ENCODE data around the gene EXD3. TPM values are rescaled to one million over a fixed set of nuclear protein-coding genes. Genes with fewer than 3 reads are reported as not detected.

Gene EXD3
- polyA plus RNA-seq, 2 of the 4 experiments (the other 2 are of a cell fraction): 3.4 to 4.5 TPM

DNA sequence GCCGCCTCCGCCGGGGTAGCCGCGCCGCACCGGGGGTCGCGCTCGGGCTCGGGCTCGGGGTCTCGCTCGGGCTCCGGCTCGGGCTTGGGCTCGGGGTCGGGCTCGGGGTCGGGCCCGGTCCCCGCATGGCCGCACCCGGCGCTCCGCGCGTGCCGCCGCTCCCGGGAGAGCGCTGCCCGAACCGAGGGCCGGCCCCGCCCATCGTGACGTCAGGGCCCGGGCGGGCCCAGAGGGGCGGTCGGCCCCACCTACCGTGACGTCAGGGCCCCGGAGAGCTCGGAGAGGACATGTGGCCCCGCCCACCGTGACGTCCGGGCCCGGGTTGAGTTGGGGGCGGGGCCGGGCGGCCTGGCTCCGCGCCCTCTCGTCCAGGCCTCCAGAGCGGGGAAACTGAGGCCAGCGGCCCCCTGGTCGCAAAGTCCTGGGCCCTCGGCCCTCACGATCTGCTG lies 36.2 kb upstream of the EXD3 start, which contains the start of gene NSMF:
Gene NSMF (minus strand): TSS at position 183 of the 449 bp plus-strand sequence. CDS start 232 bp downstream, outside the sequence.
- ChIA-PET POLR2A (interaction anchor here (0.6 to 1.0 kb wide), 6 partner anchors 14 to 182 kb away, joined by 3 to 7 read pairs (median 4); partner anchors contain the start of genes EXD3, NOXA1, NRARP and TOR4A), CTCF (interaction anchor here (0.6 to 1.7 kb wide), 5 partner anchors 11 to 47 kb away, joined by 3 to 4 read pairs (median 3); no protein-coding TSS in a partner anchor)
- Histone ChIP-seq H3K27ac (peak within 1 kb of the TSS; percentile 89 to 93), H3K9me3 (no peaks in the 10 kb centered on the region), H3K4me1 (peaks cover 38% of the 10 kb centered on the region), H3K4me2 (peak within 1 kb of the TSS; percentile 99), H3K4me3 (peak within 1 kb of the TSS; percentile 83)
- TF ChIP-seq RCOR1 (IDR thresholded peaks at IDR 0.05; ENCODE audit: low read depth, low read length) (no peak), ZSCAN20 (CRISPR knock-in tag; IDR thresholded peaks at IDR 0.05) (0 out of 2 replicates have a peak, but pooled peaks have one; percentile 42), RFX5 (IDR thresholded peaks at IDR 0.05) (peak; percentile 32; the same call in 1 of the 2 replicates), JUN (IDR thresholded peaks at IDR 0.05) (peak in 1 of 2 experiments; percentile 92; a peak in 3 of 5 replicates), FOSL2 (IDR thresholded peaks at IDR 0.05) (no peak), FOSL2 (CRISPR knock-in tag; IDR thresholded peaks at IDR 0.05) (peak; percentile 34; the same call in 1 of the 2 replicates), KDM1A (IDR thresholded peaks at IDR 0.05; ENCODE audit: low read depth) (no peak), POLR2A (IDR thresholded peaks at IDR 0.05; ENCODE audit: low read length) (peak; percentile 84)
- TF ChIP-seq, protein P1, sequence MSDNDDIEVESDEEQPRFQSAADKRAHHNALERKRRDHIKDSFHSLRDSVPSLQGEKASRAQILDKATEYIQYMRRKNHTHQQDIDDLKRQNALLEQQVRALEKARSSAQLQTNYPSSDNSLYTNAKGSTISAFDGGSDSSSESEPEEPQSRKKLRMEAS (IDR thresholded peaks at IDR 0.05): peak; percentile 63; the same call in 1 of the 2 replicates
- TF ChIP-seq, protein P2, sequence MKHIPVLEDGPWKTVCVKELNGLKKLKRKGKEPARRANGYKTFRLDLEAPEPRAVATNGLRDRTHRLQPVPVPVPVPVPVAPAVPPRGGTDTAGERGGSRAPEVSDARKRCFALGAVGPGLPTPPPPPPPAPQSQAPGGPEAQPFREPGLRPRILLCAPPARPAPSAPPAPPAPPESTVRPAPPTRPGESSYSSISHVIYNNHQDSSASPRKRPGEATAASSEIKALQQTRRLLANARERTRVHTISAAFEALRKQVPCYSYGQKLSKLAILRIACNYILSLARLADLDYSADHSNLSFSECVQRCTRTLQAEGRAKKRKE (CRISPR knock-in tag; IDR thresholded peaks at IDR 0.05; ENCODE audit: low read depth): 0 out of 2 replicates have a peak, but pooled peaks have one; percentile 38
- TF ChIP-seq, protein P3, sequence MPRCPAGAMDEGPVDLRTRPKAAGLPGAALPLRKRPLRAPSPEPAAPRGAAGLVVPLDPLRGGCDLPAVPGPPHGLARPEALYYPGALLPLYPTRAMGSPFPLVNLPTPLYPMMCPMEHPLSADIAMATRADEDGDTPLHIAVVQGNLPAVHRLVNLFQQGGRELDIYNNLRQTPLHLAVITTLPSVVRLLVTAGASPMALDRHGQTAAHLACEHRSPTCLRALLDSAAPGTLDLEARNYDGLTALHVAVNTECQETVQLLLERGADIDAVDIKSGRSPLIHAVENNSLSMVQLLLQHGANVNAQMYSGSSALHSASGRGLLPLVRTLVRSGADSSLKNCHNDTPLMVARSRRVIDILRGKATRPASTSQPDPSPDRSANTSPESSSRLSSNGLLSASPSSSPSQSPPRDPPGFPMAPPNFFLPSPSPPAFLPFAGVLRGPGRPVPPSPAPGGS (IDR thresholded peaks at IDR 0.05): peak; percentile 69; the same call in 2 of the 3 replicates
- TF ChIP-seq, protein P4, sequence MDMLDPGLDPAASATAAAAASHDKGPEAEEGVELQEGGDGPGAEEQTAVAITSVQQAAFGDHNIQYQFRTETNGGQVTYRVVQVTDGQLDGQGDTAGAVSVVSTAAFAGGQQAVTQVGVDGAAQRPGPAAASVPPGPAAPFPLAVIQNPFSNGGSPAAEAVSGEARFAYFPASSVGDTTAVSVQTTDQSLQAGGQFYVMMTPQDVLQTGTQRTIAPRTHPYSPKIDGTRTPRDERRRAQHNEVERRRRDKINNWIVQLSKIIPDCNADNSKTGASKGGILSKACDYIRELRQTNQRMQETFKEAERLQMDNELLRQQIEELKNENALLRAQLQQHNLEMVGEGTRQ (IDR thresholded peaks at IDR 0.05): peak; percentile 36
- 0% methylated on average over 6 of the region's 62 CpGs for WGBS (ENCODE audit: missing lambda C conversion rate)
- FAIRE-seq: no peak
- peak; percentile 91 to 99 for DNase-seq (ENCODE audit: low read depth in 1 of 2, low spot score in 1 of 2)
- ATAC-seq: peak; percentile 59 to 67

DNA sequence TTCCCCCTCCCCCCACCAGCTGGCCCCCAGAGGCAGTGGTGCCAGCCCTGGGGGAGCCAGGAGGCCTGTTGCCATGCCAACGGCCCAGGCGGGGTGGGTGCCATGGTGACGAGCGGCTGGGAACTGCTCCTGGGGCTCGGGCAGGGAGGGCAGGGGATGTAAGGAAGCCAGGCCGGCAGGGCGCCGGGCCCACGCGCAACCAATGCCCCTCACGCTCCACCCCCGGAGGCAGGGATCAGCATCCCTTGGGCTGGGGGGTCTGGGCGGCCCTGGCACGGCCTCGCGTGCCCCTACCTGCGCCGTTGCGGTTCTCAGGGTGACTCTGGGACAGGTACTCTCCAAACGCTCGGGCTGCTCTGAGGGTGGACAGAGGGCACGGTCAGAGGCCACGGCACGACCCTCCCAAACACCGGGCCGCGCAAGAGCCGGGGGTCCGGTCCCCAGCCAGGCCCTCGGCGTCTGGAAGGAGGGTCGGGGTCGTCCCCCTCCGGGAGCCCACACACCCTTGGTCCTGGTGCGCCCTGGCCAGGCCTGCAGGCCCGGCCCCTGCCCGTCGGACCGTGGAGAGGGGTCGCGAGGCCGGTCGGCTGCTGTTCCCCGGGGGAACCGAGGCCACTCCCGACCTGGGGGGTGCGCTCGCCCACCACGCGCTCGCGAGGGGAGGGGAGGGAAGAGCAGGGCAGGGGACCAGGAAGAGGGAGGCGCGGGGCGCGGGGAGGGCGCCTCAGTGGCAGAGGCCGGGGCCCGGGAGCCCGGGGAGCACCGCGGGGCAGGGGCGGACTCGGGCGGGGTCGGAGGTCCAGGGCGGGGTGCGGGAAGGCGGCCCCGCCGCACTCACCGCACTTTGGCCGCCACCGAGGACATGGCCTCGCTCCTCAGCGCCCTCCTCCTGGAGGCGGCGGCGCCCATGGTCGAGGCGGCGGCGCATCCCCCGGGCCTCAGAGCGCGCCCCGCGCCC lies 35.5 kb upstream of the EXD3 start:
- ATAC-seq (peak; percentile 1 to 19; a peak in 4 of 6 replicates), DNase-seq (ENCODE audit: low read depth in 1 of 2, low spot score in 1 of 2) (no peak), FAIRE-seq (no peak)
- 62% methylated on average over 22 of the region's 88 CpGs for WGBS (ENCODE audit: missing lambda C conversion rate)
- Histone ChIP-seq H3K27ac (peak overlapping the region; percentile 89 to 93), H3K9me3 (no peaks in the 10 kb centered on the region), H3K4me2 (peak overlapping the region; percentile 99), H3K4me1 (peaks cover 38% of the 10 kb centered on the region), H3K4me3 (peak overlapping the region; percentile 83)
- ChIA-PET CTCF (interaction anchor here (1.4 to 5.8 kb wide), 2 partner anchors 13 to 14 kb away, joined by 3 to 35 read pairs; no protein-coding TSS in a partner anchor), POLR2A (interaction anchor here (1.0 kb wide), 4 partner anchors 14 to 157 kb away, joined by 3 to 7 read pairs (median 4); partner anchors contain the start of genes EXD3, NOXA1 and NRARP)
- TF ChIP-seq POLR2A (IDR thresholded peaks at IDR 0.05; ENCODE audit: low read length): no peak
- TF ChIP-seq, protein P5, sequence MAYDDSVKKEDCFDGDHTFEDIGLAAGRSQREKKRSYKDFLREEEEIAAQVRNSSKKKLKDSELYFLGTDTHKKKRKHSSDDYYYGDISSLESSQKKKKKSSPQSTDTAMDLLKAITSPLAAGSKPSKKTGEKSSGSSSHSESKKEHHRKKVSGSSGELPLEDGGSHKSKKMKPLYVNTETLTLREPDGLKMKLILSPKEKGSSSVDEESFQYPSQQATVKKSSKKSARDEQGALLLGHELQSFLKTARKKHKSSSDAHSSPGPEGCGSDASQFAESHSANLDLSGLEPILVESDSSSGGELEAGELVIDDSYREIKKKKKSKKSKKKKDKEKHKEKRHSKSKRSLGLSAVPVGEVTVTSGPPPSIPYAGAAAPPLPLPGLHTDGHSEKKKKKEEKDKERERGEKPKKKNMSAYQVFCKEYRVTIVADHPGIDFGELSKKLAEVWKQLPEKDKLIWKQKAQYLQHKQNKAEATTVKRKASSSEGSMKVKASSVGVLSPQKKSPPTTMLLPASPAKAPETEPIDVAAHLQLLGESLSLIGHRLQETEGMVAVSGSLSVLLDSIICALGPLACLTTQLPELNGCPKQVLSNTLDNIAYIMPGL (CRISPR knock-in tag; IDR thresholded peaks at IDR 0.05; ENCODE audit: borderline replicate concordance): no peak
- TF ChIP-seq BHLHE40 (IDR thresholded peaks at IDR 0.05; ENCODE audit: low read depth, low read length): no peak
